Psoas muscle (tissue), 8 donors: ENCODE results near the gene RELL1. TPM values are rescaled to one million over a fixed set of nuclear protein-coding genes. Genes with fewer than 3 reads are reported as not detected.

Source experiments
- ATAC-seq, 4 donors: fragments of 200-7000 bp; cut with Tn5 transposase; one replicate each; pipeline ENCODE4 v1.9.1; 2020; ENCODE audit warnings: moderate library complexity in 3 of 4, mild to moderate bottlenecking in 2 of 4
- DNase-seq, 2 donors: peaks; one replicate each; pipeline ENCODE4 v3.0.0-alpha.2; 2020
- H3K27ac ChIP-seq: fragments of 200-600 bp; one replicate; pipeline ENCODE4 v1.8.0; 2022
- H3K27me3 ChIP-seq, 3 donors: fragments of 200-600 bp in 1 of 3; one replicate each; pipeline versions ENCODE4 v1.6.1 to v1.8.0; 2013 to 2022; ENCODE audit warnings: low read length in 2 of 3, mild to moderate bottlenecking in 2 of 3, moderate library complexity in 1 of 3; ENCODE audit not compliant: insufficient read depth in 3 of 3
- H3K36me3 ChIP-seq, 2 donors: fragments of 200-600 bp in 1 of 2; one replicate each; pipeline versions ENCODE4 v1.6.1 to v1.8.0; 2013 to 2022; ENCODE audit warnings: low read depth in 1 of 2, mild to moderate bottlenecking in 1 of 2, moderate library complexity in 1 of 2; ENCODE audit not compliant: insufficient read depth in 1 of 2
- H3K4me1 ChIP-seq: fragments of 200-600 bp; one replicate; pipeline ENCODE4 v1.8.0; 2022
- H3K4me3 ChIP-seq: fragments of 200-600 bp; one replicate; pipeline ENCODE4 v1.8.0; 2022; ENCODE audit warnings: mild to moderate bottlenecking
- H3K9me3 ChIP-seq: fragments of 200-600 bp; one replicate; pipeline ENCODE4 v1.8.0; 2022
- WGBS, 3 donors: extraction: QIAGEN DNeasy Blood & Tissue Kit; methylation state at CpG; one replicate each; pipeline versions ENCODE4 v1.1.6 to v1.1.7; 2013; 5-methylcytosine and 5-hydroxymethylcytosine counted together
- intact Hi-C, 2 donors: fragments of 100-400 bp; cut with DNase I; formaldehyde crosslinking; loops; one replicate each; pipeline versions ENCODE4 v1.11.0 to v1.14.2; 2022
- polyA plus RNA-seq, 3 donors: library from polyadenylated mRNA; stranded (reverse); fragments of 200-250 nt; gene quantifications; one replicate each; pipeline ENCODE4 v1.2.3, GENCODE V29; 2013
- total RNA-seq, 4 donors: library from RNA; stranded (reverse); fragmentation: NEBNext Ultra II Directional in 2 of 4; extraction: Animal tissue kit (Norgen Biotek cat#: 25700) in 2 of 4; gene quantifications; one replicate each; pipeline versions ENCODE4 v1.2.1 to v1.2.4, GENCODE V29; 2021 to 2023
- TF ChIP-seq, protein P1 (sequence below): fragments of 200-600 bp; IDR thresholded peaks from one replicate; pipeline ENCODE4 v1.8.0; 2022; ENCODE audit warnings: antibody characterized with exemption
- donor health status: healthy with polysubstance abuse.
- donor health status: DM: no; HTN: no; CAD: no; lungs with moderate emphysema.
- donor health status: Bipolar disorder and iron deficiency.
- donor health status: healthy.
- donor health status: DM: yes; HTN: yes; CAD: no.
- donor health status: DM: no; HTN: no; CAD: no.
- donor health status: DM: no; HTN: no; CAD: no.
- donor health status: DM: yes; HTN: yes; CAD: no.

RELL1 gene
- total and polyA plus RNA-seq, 7 donors, result 2.3 to 35.7 (median 21.0) TPM

DNA sequence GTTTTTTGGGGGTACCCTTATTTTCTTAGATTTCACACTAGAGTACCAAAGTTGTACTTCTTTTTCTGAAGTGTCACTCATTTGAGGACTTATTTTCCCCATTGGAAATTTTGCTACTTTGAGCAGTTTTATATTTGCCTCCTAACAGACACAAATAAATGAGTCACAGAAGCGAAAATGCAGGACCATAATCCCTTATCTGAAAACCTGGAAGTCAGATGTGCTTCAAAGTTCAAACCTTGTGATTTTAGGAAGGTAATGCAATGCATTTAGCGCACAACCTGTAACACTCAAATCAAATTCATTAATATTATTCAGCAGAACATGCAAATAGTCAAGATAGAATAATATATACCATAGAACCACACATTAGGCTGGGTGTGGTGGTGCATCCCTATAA is 6.9 kb downstream of the RELL1 start:
- TF ChIP-seq, protein P1, sequence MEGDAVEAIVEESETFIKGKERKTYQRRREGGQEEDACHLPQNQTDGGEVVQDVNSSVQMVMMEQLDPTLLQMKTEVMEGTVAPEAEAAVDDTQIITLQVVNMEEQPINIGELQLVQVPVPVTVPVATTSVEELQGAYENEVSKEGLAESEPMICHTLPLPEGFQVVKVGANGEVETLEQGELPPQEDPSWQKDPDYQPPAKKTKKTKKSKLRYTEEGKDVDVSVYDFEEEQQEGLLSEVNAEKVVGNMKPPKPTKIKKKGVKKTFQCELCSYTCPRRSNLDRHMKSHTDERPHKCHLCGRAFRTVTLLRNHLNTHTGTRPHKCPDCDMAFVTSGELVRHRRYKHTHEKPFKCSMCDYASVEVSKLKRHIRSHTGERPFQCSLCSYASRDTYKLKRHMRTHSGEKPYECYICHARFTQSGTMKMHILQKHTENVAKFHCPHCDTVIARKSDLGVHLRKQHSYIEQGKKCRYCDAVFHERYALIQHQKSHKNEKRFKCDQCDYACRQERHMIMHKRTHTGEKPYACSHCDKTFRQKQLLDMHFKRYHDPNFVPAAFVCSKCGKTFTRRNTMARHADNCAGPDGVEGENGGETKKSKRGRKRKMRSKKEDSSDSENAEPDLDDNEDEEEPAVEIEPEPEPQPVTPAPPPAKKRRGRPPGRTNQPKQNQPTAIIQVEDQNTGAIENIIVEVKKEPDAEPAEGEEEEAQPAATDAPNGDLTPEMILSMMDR, result no peak
- peaks cover 67% of the 10 kb centered on the region for H3K4me1 ChIP-seq
- DNase-seq (no peak), ATAC-seq (no peak)
- 84 to 95% (median 90%) methylated on average over 2 of the region's 2 CpGs for WGBS, 3 donors
- H3K4me3 ChIP-seq, result no peak overlapping the region
- intact Hi-C loops, result no loop called here
- no peaks in the 10 kb centered on the region for H3K27me3 ChIP-seq
- no peak overlapping the region for H3K27ac ChIP-seq
- H3K36me3 ChIP-seq, result no peaks in the 10 kb centered on the region
- no peaks in the 10 kb centered on the region for H3K9me3 ChIP-seq

DNA sequence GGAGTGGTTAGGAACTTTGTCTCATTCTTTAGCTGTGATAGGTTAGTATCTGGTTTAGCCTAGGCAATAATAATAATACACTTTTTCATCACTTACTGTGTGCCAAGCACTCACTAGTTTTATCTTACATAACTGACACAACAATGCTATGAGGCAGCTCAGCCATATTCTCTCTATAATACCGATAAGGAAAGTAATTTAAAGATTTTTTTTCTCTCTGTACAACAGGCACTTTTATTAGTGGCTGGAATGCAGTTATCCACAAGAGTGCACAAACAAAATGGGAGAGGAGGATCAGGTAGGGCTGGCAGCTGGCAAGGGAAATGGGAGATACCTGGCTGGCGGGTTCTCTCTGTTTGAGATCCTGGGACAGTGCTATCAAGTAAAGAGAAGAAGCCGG is 7.6 kb downstream of the RELL1 start:
- Histone ChIP-seq H3K9me3 (no peaks in the 10 kb centered on the region), H3K4me1 (peaks cover 69% of the 10 kb centered on the region), H3K4me3 (no peak overlapping the region), H3K27me3 (no peaks in the 10 kb centered on the region), H3K27ac (no peak overlapping the region), H3K36me3 (no peaks in the 10 kb centered on the region)
- WGBS, 3 donors, result 68 to 81% (median 74%) methylated on average over 3 of the region's 3 CpGs
- DNase-seq, result no peak
- ATAC-seq, result no peak
- TF ChIP-seq, protein P1, result no peak
- intact Hi-C loops, result no loop called here

DNA sequence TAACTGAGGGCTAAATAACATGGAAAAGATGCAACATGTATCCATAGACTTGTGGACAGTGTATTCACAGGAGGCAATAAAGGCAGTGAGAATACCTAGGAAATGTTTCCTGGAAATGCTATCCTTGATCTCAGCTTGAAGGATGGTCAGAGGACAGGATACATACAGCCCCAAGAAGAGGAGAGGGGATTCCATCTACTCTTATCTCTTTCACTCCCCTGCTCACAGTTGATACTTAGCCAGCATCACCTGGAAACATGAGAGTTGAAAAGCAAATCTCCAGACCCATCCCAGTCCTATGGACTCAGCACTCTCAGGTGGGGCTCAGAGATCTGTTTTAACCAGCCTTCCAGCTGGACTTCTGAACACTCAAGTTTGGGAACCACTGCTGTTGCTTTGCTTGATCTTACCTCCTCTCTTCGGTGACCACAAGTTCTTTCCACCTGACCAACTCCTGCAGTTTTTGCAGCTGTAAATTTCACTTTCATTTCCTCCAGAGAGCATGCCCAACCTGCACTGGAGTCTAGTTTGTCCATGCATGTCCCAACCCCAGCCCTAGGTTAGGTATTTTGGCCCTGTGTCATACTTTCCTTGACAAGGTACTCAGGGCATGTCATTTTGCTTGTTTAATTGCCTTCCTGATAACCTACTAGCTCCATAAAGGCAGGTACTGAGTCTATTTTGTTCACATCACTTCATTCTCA is 10.4 kb downstream of the RELL1 start:
- Histone ChIP-seq H3K27me3 (no peaks in the 10 kb centered on the region), H3K4me3 (no peak overlapping the region), H3K36me3 (no peaks in the 10 kb centered on the region), H3K4me1 (peaks cover 64% of the 10 kb centered on the region), H3K27ac (no peak overlapping the region), H3K9me3 (no peaks in the 10 kb centered on the region)
- ATAC-seq (no peak), DNase-seq (no peak)
- intact Hi-C loops, result no loop called here
- TF ChIP-seq, protein P1, result no peak
- 56 to 69% (median 63%) methylated on average over 1 of the region's 1 CpG for WGBS, 3 donors

DNA sequence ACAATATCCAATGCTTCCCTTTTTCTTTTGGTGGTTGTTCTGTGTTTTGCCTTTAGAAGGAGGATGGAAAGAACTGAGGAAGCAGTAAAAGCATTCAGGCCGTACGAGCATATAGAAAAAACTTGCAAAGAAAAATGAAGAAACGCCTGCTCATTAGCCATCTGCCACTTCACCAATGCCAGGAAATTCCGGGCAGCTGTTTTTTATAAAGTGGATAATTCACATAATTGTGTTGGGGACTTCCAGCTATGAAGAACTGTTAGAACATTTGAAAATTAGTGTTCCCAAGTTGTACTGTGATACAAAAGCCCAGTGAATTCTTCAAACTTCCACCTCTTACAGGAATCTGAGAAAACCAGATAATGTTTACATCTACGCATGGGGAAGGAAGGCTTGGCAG is 11.7 kb downstream of the RELL1 start:
- intact Hi-C loops, result no loop called here
- Histone ChIP-seq H3K27me3 (no peaks in the 10 kb centered on the region), H3K4me3 (no peak overlapping the region), H3K4me1 (peaks cover 57% of the 10 kb centered on the region), H3K9me3 (no peaks in the 10 kb centered on the region), H3K36me3 (no peaks in the 10 kb centered on the region), H3K27ac (no peak overlapping the region)
- WGBS, 3 donors, result 30 to 38% (median 37%) methylated on average over 5 of the region's 5 CpGs
- ATAC-seq, result no peak
- TF ChIP-seq, protein P1, result no peak
- DNase-seq, result no peak
